Chondrocyte (in vitro differentiated cells): ENCODE measurements around the gene KCNA2. TPM values are rescaled to one million over a fixed set of nuclear protein-coding genes. Genes with fewer than 3 reads are reported as not detected.

Experiments
- DNase-seq: peaks from one replicate; pipeline ENCODE4 v3.0.0; 2021; ENCODE audit warnings: mixed read lengths, low spot score
- H3K27ac Mint-ChIP-seq: one replicate; pipeline ENCODE4 v1.8.0; 2021; ENCODE audit warnings: mild to moderate bottlenecking, moderate library complexity, mixed read lengths; ENCODE audit not compliant: unreplicated experiment
- H3K27me3 Mint-ChIP-seq: 2 replicates; pipeline ENCODE4 v1.8.0; 2021; ENCODE audit warnings: low read depth, mixed read lengths
- H3K36me3 Mint-ChIP-seq: 2 replicates; pipeline ENCODE4 v1.8.0; 2021; ENCODE audit warnings: low read depth, mixed read lengths
- H3K4me1 Mint-ChIP-seq: 2 replicates; pipeline ENCODE4 v1.8.0; 2021; ENCODE audit warnings: low read depth, mild to moderate bottlenecking, mixed read lengths
- H3K4me3 Mint-ChIP-seq: one replicate; pipeline ENCODE4 v1.8.0; 2021; ENCODE audit warnings: mild to moderate bottlenecking, moderate library complexity, mixed read lengths; ENCODE audit not compliant: unreplicated experiment
- H3K9me3 Mint-ChIP-seq: 2 replicates; pipeline ENCODE4 v1.8.0; 2021; ENCODE audit warnings: low read depth, mixed read lengths
- CTCF ChIP-seq: fragments of 200-600 bp; sonication (generic); IDR thresholded peaks from 2 replicates; pipeline ENCODE4 v1.5.0; 2021; ENCODE audit warnings: antibody characterized with exemption, mild to moderate bottlenecking, moderate library complexity
- total RNA-seq: library from RNA; stranded (reverse); gene quantifications from 3 replicates; pipeline ENCODE4 v1.2.1, GENCODE V29; 2021

Gene KCNA2
- total RNA-seq, 1 donor from 2014 or later: 0.17 TPM

- peaks cover 18% of the 10 kb centered on the region for H3K27me3 Mint-ChIP-seq
Measured at GRCh38 chr1:110593902-110594301, 12.3 kb downstream of the KCNA2 start.

GRCh38 chr1:110591956-110592355, 14.2 kb downstream of the KCNA2 start:
- DNase-seq: no peak

More at GRCh38 chr1:110593902-110594301, 12.3 kb downstream of the KCNA2 start:
- H3K4me1 Mint-ChIP-seq: no peaks in the 10 kb centered on the region
- H3K9me3 Mint-ChIP-seq: no peaks in the 10 kb centered on the region
- no peak for TF ChIP-seq CTCF
- H3K27ac Mint-ChIP-seq: no peak overlapping the region
- no peak for DNase-seq
- no peak overlapping the region for H3K4me3 Mint-ChIP-seq
- H3K36me3 Mint-ChIP-seq: no peaks in the 10 kb centered on the region

GRCh38 chr1:110588991-110589390, 17.2 kb downstream of the KCNA2 start:
- Mint-ChIP-seq H3K4me1 (no peaks in the 10 kb centered on the region), H3K9me3 (no peaks in the 10 kb centered on the region), H3K27me3 (peaks cover 9% of the 10 kb centered on the region), H3K27ac (no peak overlapping the region), H3K4me3 (no peak overlapping the region), H3K36me3 (no peaks in the 10 kb centered on the region)
- DNase-seq: no peak
- TF ChIP-seq CTCF: no peak

More at GRCh38 chr1:110591956-110592355, 14.2 kb downstream of the KCNA2 start:
- Mint-ChIP-seq H3K9me3 (no peaks in the 10 kb centered on the region), H3K4me3 (no peak overlapping the region), H3K4me1 (no peaks in the 10 kb centered on the region), H3K27me3 (peaks cover 17% of the 10 kb centered on the region), H3K36me3 (no peaks in the 10 kb centered on the region), H3K27ac (no peak overlapping the region)
- no peak for TF ChIP-seq CTCF

- Mint-ChIP-seq H3K27me3 (peaks cover 9% of the 10 kb centered on the region), H3K9me3 (no peaks in the 10 kb centered on the region), H3K27ac (no peak overlapping the region), H3K36me3 (no peaks in the 10 kb centered on the region), H3K4me1 (no peaks in the 10 kb centered on the region), H3K4me3 (no peak overlapping the region)
- TF ChIP-seq CTCF: no peak
- DNase-seq: no peak
Measured at GRCh38 chr1:110588486-110588885, 17.7 kb downstream of the KCNA2 start.

- Mint-ChIP-seq H3K27ac (no peak overlapping the region), H3K36me3 (no peaks in the 10 kb centered on the region), H3K27me3 (peaks cover 9% of the 10 kb centered on the region), H3K4me1 (no peaks in the 10 kb centered on the region), H3K9me3 (no peaks in the 10 kb centered on the region), H3K4me3 (no peak overlapping the region)
- TF ChIP-seq CTCF: no peak
- no peak for DNase-seq
Measured at GRCh38 chr1:110587906-110588305, 18.3 kb downstream of the KCNA2 start.
